HAP-1 (cell line): ENCODE measurements around the gene ID3.

Experiments used
- DNase-seq, 2 experiments: peaks; one replicate each; pipeline ENCODE4 v3.0.0-alpha.2; 2016 to 2020; ENCODE audit warnings: low spot score in 2 of 2
- H3K27me3 ChIP-seq: fragments of 250-450 bp; sonication (Bioruptor Pico); 2 replicates; pipeline ENCODE4 v1.5.1; 2020; ENCODE audit warnings: low read depth, mild to moderate bottlenecking, moderate library complexity
- H3K36me3 ChIP-seq: fragments of 250-450 bp; sonication (Bioruptor Pico); replicated peaks from 2 replicates; pipeline ENCODE4 v1.5.1; 2020; ENCODE audit warnings: mild to moderate bottlenecking
- H3K4me1 ChIP-seq: fragments of 250-450 bp; sonication (Bioruptor Pico); 2 replicates; pipeline ENCODE4 v1.5.1; 2020; ENCODE audit warnings: mild to moderate bottlenecking
- H3K4me3 ChIP-seq: fragments of 250-450 bp; sonication (Bioruptor Pico); 2 replicates; pipeline ENCODE4 v1.5.1; 2020; ENCODE audit warnings: mild to moderate bottlenecking, moderate library complexity
- H3K9me3 ChIP-seq: fragments of 250-450 bp; sonication (Bioruptor Pico); 2 replicates; pipeline ENCODE4 v1.5.1; 2020; ENCODE audit warnings: mild to moderate bottlenecking, moderate library complexity
- in situ Hi-C: fragments of 300-500 bp; cut with MboI; formaldehyde crosslinking; loops from 3 replicates; pipeline ENCODE4 v1.14.3; 2020; ENCODE audit warnings: low sequenced_read_pairs, inconsistent platforms, mixed read lengths

ID3 gene

GRCh38 chr1:23559136-23559984 lies at the start of gene ID3:
TSS of gene ID3 (minus strand) at chr1:23559501. CDS start at chr1:23559426, 75 bp downstream.
- Histone ChIP-seq H3K9me3 (no peaks in the 10 kb centered on the region), H3K36me3 (peaks cover 30% of the 10 kb centered on the region), H3K4me1 (peaks cover 66% of the 10 kb centered on the region), H3K4me3 (peak within 1 kb of the TSS; percentile 93), H3K27me3 (no peaks in the 10 kb centered on the region)
- in situ Hi-C loops, result no loop called here
- DNase-seq, result peak; percentile 87 to 96

- no peaks in the 10 kb centered on the region for H3K36me3 ChIP-seq
- no peak for DNase-seq
- H3K4me3 ChIP-seq, result no peak overlapping the region
- H3K4me1 ChIP-seq, result no peaks in the 10 kb centered on the region
- in situ Hi-C loops, result no loop called here
- H3K27me3 ChIP-seq, result peaks cover 5% of the 10 kb centered on the region; the same call in 1 of the 2 replicates
- no peaks in the 10 kb centered on the region for H3K9me3 ChIP-seq
Observed at GRCh38 chr1:23607944-23608343, 48.6 kb upstream of the ID3 start.

- Histone ChIP-seq H3K4me1 (peaks cover 10% of the 10 kb centered on the region), H3K36me3 (no peaks in the 10 kb centered on the region), H3K27me3 (no peaks in the 10 kb centered on the region), H3K4me3 (no peak overlapping the region), H3K9me3 (no peaks in the 10 kb centered on the region)
- in situ Hi-C loops, result no loop called here
- DNase-seq, result no peak
Observed at GRCh38 chr1:23601968-23602876, 42.9 kb upstream of the ID3 start.

GRCh38 chr1:23601135-23601967 lies 42.0 kb upstream of the ID3 start:
- DNase-seq, result no peak
- H3K4me1 ChIP-seq, result peaks cover 11% of the 10 kb centered on the region
- H3K27me3 ChIP-seq, result no peaks in the 10 kb centered on the region
- H3K9me3 ChIP-seq, result no peaks in the 10 kb centered on the region
- H3K4me3 ChIP-seq, result no peak overlapping the region
- in situ Hi-C loops, result no loop called here
- H3K36me3 ChIP-seq, result no peaks in the 10 kb centered on the region

GRCh38 chr1:23600283-23600682 lies 41.0 kb upstream of the ID3 start:
- H3K27me3 ChIP-seq, result no peaks in the 10 kb centered on the region
- DNase-seq, result no peak
- peaks cover 11% of the 10 kb centered on the region for H3K4me1 ChIP-seq
- H3K36me3 ChIP-seq, result no peaks in the 10 kb centered on the region
- H3K9me3 ChIP-seq, result no peaks in the 10 kb centered on the region
- in situ Hi-C loops, result no loop called here
- no peak overlapping the region for H3K4me3 ChIP-seq

GRCh38 chr1:23599125-23599524 lies 39.8 kb upstream of the ID3 start:
- Histone ChIP-seq H3K36me3 (no peaks in the 10 kb centered on the region), H3K27me3 (no peaks in the 10 kb centered on the region), H3K4me3 (no peak overlapping the region), H3K4me1 (peaks cover 11% of the 10 kb centered on the region), H3K9me3 (no peaks in the 10 kb centered on the region)
- no peak for DNase-seq
- in situ Hi-C loops, result no loop called here

GRCh38 chr1:23598424-23598823 lies 39.1 kb upstream of the ID3 start:
- Histone ChIP-seq H3K4me3 (no peak overlapping the region), H3K36me3 (no peaks in the 10 kb centered on the region), H3K9me3 (no peaks in the 10 kb centered on the region), H3K27me3 (no peaks in the 10 kb centered on the region), H3K4me1 (peaks cover 11% of the 10 kb centered on the region)
- in situ Hi-C loops, result no loop called here
- DNase-seq, result peak in 1 of 2 experiments; percentile 17

- no peak overlapping the region for H3K4me3 ChIP-seq
- H3K4me1 ChIP-seq, result peaks cover 11% of the 10 kb centered on the region
- H3K36me3 ChIP-seq, result no peaks in the 10 kb centered on the region
- no peaks in the 10 kb centered on the region for H3K9me3 ChIP-seq
- no peaks in the 10 kb centered on the region for H3K27me3 ChIP-seq
- in situ Hi-C loops, result no loop called here
- DNase-seq, result peak; percentile 30 to 34
Observed at GRCh38 chr1:23597635-23598388, 38.5 kb upstream of the ID3 start.

- Histone ChIP-seq H3K4me3 (no peak overlapping the region), H3K9me3 (no peaks in the 10 kb centered on the region), H3K4me1 (peaks cover 11% of the 10 kb centered on the region), H3K36me3 (no peaks in the 10 kb centered on the region), H3K27me3 (no peaks in the 10 kb centered on the region)
- in situ Hi-C loops, result no loop called here
- no peak for DNase-seq
Observed at GRCh38 chr1:23596382-23597358, 37.4 kb upstream of the ID3 start.

- Histone ChIP-seq H3K4me1 (peaks cover 11% of the 10 kb centered on the region), H3K4me3 (no peak overlapping the region), H3K27me3 (no peaks in the 10 kb centered on the region), H3K9me3 (no peaks in the 10 kb centered on the region), H3K36me3 (no peaks in the 10 kb centered on the region)
- in situ Hi-C loops, result no loop called here
- no peak for DNase-seq
Observed at GRCh38 chr1:23594927-23595353, 35.6 kb upstream of the ID3 start.

- no peaks in the 10 kb centered on the region for H3K9me3 ChIP-seq
- H3K36me3 ChIP-seq, result no peaks in the 10 kb centered on the region
- in situ Hi-C loops, result no loop called here
- H3K4me3 ChIP-seq, result no peak overlapping the region
- DNase-seq, result no peak
- no peaks in the 10 kb centered on the region for H3K27me3 ChIP-seq
- peaks cover 11% of the 10 kb centered on the region for H3K4me1 ChIP-seq
Observed at GRCh38 chr1:23594149-23594907, 35.0 kb upstream of the ID3 start.
